GM12874 (cell line): ENCODE data around the gene MST1.

Experiments used
- CTCF ChIP-seq: IDR thresholded peaks from 2 replicates; pipeline ENCODE4 v1.5.1; 2011; ENCODE audit warnings: low read depth, mild to moderate bottlenecking, control low read depth, low read length, moderate library complexity; ENCODE audit not compliant: insufficient read depth

MST1 gene

GRCh38 chr3:49648354-49649019 is 40.8 kb downstream of the MST1 start:
- TF ChIP-seq CTCF, result no peak

GRCh38 chr3:49647741-49648140 is 41.5 kb downstream of the MST1 start:
- TF ChIP-seq CTCF, result no peak

GRCh38 chr3:49646236-49646635 is 43.0 kb downstream of the MST1 start:
- no peak for TF ChIP-seq CTCF

GRCh38 chr3:49644684-49645083 is 44.6 kb downstream of the MST1 start:
- TF ChIP-seq CTCF, result no peak

GRCh38 chr3:49642708-49643145 is 46.5 kb downstream of the MST1 start:
- TF ChIP-seq CTCF, result no peak

- no peak for TF ChIP-seq CTCF
Measured at GRCh38 chr3:49641921-49642707, 47.2 kb downstream of the MST1 start.

GRCh38 chr3:49641292-49641691 is 48.0 kb downstream of the MST1 start:
- TF ChIP-seq CTCF, result no peak
